Midbrain (tissue), 1 donor: ENCODE measurements around the gene LONP1.
"Not testable (repeated sequence)": the region's sequence is repeated elsewhere in the genome, so short reads cannot be mapped to it uniquely, and the experiment has no call there.

Source experiments
- DNase-seq: peaks from one replicate; lab custom pipeline; 2025; lab: John Stamatoyannopoulos, UW

The LONP1 gene, protein sequence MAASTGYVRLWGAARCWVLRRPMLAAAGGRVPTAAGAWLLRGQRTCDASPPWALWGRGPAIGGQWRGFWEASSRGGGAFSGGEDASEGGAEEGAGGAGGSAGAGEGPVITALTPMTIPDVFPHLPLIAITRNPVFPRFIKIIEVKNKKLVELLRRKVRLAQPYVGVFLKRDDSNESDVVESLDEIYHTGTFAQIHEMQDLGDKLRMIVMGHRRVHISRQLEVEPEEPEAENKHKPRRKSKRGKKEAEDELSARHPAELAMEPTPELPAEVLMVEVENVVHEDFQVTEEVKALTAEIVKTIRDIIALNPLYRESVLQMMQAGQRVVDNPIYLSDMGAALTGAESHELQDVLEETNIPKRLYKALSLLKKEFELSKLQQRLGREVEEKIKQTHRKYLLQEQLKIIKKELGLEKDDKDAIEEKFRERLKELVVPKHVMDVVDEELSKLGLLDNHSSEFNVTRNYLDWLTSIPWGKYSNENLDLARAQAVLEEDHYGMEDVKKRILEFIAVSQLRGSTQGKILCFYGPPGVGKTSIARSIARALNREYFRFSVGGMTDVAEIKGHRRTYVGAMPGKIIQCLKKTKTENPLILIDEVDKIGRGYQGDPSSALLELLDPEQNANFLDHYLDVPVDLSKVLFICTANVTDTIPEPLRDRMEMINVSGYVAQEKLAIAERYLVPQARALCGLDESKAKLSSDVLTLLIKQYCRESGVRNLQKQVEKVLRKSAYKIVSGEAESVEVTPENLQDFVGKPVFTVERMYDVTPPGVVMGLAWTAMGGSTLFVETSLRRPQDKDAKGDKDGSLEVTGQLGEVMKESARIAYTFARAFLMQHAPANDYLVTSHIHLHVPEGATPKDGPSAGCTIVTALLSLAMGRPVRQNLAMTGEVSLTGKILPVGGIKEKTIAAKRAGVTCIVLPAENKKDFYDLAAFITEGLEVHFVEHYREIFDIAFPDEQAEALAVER

DNA sequence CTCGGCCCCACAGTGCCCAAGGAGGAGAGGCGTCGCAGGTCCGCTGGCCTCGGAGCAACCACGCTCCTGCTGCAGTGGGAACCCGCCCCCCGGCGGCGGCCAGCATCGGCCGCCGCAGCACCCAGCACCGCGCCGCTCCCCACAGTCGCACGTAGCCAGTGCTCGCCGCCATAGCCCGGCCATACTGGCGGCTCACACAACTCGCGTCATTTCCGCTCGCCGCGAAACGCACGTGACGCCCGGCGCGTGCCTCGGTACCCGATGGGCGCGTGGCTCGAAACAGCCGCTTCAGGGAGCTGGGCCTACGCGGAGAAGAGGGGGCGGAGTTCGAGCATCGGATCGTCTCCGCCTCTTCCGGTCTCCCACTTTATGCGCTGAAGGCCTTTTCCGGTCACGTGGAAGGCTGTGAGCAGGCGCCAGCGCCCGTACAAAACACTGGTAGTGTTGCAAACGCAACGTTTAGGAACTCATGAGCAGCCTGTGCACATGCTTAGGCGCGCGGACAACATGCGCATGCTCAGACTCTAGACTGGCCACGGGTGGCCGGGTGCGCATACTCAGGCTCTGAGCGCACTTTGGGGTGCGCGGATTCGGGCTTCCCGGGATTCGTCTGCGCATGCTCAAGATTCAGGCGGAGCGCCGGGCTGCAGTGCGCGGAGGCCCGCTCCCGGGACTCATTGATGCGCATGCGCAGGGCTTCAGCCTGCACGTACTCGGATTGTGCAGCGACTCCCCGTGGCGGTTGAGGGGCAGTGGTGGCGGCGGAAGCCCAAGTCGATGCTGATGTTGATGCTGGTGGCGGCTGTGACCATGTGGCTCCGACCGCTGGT, at the start of gene LONP1, which contains the start of gene CATSPERD:
LONP1 (minus strand) TSS at position 186 of the 830 bp plus-strand sequence; CDS start at position 172, 14 bp downstream.
CATSPERD (plus strand) TSS at position 677 of the 830 bp plus-strand sequence; CDS start at position 778, 101 bp downstream.
- peak; percentile 98 for DNase-seq

DNA sequence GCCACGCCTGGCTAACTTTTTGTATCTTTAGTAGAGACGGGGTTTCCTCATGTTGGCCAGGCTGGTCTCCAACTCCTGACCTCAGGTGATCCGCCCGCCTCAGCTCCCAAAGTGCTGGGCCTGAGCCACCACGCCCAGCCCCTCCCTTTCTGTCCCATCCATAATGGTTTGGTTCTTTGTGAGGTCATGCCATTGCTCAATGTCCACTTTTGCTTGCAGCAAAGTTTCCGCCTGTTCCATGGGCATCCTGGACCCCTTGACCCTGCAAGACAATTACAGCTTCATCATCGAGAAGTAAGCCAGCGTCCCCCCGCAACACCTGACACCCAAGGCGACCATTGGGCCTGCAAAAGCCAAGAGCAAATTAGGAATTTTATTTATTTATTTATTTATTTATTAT, 48.0 kb upstream of the LONP1 start:
- no peak for DNase-seq

DNA sequence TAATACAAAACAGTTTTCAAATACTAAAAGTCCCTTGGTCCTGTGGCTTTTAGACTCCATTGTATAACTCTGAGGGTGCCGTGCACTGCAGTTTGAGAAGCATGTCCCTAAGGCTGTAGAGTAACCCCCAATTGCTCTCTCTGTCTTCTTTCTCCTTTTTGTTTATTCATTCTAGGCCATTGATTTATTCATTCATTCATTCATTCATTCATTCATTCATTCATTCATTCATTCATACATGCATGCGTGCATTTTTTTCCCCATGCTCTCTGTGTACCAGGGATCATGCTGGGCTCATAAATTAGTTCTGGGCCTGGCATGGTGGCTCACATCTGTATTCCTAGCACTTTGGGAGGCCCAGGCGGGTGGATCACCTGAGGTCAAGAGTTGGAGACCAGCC, 45.3 kb upstream of the LONP1 start:
- DNase-seq, result no peak

DNA sequence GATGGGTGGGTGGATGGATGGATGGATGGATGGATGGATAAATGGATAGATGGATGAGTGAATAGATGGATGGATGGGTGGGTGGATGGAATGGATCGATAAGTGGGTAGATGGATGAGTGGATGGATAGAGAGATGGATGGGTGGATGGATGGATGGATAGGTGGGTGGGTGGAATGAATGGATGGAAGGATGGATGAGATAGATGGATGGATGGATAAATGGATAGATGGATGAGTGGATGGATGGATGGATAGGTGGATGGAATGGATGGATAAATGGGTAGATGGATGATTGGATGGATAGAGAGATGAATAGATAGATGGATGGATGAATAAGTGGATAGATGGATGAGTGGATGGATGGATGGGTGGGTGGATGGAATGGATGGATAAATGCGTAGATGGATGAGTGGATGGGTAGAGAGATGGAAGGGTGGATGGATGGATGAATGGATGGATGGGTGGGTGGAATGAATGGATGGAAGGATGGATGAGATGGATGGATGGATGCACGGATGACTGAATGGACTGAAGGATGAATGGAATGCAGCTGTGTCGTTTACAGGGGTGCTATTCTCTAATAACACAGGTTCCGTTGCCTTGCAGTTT, 42.8 kb upstream of the LONP1 start:
- no peak for DNase-seq

DNA sequence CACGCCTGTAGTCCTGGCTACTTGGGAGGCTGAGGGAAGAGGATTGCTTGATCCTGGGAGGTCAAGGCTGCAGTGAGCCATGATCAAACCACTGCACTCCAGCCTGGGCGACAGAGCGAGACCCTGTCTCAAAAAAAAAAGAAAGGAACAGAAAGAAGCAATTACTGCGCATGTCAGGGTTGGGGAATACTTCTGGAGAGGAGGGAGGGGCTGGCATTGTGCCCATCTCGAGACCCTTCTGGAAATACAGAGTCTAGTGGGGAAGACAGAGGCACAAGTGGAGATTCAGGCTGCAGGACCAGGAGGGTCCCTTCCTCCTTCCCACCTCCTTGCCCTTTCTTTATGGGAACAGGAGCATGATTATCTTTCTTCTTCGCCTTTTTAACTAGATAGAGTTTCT, 33.8 kb upstream of the LONP1 start:
- DNase-seq, result no peak

DNA sequence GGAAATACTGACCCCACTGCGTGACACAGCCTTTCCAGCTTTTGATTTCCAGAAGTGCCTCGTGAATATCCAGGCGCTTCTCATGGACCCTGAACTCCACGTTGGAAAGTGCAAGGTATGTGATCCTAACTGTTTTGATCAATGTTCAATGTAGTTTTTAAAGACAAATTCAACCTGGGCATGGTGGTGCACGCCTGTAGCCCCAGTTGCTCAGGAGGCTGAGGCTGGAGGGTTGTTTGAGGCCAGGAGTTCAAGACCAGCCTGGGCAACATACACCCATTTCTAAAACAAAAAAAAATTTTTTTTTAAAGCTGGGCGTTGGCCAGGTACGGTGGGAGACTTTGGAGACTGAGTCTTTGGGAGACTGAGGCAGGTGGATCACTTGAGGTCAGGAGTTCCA, 31.8 kb upstream of the LONP1 start:
- DNase-seq, result no peak

DNA sequence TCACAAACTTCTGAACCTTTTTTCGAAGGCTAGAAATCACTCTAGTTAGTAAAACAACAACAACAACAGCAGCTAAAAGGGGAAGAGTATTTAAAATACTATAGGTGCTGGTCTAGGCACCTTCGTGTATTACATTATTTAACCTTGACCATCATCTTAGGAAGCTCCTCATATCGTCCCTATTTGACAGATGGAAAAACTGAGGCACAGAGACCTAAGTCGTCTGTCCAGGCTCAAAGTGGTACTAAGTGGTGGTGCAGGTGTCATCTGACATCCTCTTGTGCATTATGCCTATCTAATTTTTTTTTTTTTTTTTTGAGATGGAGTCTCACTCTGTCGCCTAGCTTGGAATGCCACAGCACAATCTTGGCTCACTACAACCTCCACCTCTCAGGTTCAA, 29.6 kb upstream of the LONP1 start:
- no peak for DNase-seq

DNA sequence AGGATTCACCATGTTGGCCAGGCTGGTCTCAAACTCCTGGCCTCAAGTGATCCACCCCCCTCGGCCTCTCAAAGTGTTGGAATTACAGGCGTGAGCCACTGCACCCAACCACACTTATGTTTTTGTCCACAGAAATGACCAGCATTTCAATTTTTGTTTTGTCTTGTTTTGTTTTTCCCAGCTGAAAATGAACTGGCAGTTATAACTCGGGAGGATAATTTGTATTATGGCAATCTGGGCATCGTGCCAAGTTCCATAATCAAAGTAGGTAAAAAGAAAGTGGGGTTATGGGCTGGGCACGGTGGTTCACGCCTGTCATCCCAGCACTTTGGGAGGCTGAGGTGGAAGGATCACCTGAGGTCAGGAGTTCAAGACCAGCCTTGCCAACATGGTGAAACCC, 29.0 kb upstream of the LONP1 start:
- DNase-seq, result not testable (repeated sequence)

DNA sequence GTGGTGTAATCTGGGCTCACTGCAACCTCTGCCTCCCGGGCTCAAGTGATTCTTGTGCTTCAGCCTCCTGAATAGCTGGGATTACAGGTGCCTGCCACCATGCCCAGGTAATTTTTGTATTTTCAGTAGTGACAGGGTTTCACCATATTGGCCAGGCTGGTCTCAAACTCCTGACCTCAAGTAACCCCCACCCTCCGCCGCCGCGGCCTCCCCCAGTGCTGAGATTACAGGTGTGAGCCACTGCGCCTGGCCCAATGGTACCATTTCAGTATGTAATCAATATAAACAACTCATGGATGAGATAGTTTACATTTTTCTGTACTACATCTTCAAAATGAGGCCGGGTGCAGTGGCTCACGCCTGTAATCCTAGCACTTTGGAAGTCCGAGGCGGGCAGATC, 25.1 kb upstream of the LONP1 start:
- not testable (repeated sequence) for DNase-seq

DNA sequence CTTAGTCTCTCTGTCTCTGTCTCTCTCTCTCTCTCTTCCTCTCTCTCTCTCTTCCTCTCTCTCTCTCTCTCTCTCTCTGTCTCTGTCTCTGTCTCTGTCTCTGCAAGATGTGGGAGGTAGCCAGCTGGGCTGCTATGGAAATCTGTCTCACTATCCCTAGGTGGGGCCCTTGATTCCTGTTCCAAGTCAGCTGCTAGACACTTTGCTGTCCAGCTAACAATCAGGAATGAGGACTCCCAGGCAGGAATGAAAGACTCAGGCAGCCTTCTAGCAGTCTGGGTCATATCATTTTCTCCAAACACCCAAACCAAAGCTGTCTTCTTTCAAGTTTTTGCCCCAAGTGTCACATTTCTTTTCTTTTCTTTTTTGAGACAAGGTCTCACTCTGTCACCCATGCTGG, 23.7 kb upstream of the LONP1 start:
- no peak for DNase-seq

DNA sequence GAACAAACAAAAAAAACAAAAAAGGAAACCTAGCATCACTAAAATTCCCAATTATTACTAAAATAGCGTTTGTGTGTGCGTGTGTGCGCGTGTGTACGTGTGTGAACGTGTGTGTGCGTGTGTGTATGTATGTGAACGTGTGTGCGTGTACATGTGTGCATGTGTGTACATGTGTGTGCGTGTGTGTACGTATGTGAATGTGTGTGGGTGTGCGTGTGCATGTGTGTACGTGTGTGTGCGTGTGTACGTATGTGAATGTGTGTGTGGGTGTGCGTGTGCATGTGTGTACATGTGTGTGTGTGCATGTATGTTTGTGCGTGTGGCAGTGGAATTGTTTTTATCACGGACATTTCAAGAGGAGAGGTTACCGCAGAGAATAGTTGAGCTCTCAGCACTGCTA, 22.1 kb upstream of the LONP1 start:
- DNase-seq, result no peak

DNA sequence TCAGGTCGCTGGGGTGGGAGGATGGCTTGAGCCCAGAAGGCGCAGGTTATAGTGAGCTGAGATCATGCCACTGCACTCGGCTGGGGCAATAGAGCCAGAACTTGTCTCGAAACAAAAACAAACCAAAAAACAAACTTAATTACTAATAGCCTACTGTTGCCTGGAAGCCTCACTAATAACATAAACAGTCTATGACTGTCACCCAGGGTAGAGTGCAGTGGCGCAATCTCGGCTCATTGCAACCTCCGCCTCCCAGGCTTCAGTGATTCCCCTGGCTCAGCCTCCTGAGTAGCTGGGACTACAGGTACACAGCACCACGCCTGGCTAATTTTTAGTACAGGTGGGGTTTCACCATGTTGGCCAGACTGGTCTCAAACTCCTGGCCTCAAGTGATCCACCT, 18.5 kb upstream of the LONP1 start:
- DNase-seq, result no peak

DNA sequence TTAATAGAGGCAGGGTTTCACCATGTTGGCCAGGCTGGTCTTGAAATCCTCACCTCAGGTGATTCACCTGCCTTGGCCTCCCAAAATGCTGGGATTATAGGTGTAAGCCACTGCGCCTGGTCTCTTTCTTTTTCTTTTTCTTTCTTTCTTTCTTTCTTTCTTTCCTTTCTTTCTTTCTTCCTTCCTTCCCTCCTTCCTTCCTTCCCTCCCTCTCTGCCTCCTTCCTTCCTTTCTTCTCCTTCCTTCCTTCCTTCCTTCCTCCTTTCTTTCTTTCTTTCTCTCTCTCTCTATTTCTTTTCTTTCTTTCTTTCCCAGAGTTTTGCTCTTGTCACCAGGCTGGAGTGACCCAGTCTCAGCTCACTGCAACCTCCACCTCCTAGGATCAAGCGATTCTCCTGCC, 13.2 kb upstream of the LONP1 start:
- not testable (repeated sequence) for DNase-seq

DNA sequence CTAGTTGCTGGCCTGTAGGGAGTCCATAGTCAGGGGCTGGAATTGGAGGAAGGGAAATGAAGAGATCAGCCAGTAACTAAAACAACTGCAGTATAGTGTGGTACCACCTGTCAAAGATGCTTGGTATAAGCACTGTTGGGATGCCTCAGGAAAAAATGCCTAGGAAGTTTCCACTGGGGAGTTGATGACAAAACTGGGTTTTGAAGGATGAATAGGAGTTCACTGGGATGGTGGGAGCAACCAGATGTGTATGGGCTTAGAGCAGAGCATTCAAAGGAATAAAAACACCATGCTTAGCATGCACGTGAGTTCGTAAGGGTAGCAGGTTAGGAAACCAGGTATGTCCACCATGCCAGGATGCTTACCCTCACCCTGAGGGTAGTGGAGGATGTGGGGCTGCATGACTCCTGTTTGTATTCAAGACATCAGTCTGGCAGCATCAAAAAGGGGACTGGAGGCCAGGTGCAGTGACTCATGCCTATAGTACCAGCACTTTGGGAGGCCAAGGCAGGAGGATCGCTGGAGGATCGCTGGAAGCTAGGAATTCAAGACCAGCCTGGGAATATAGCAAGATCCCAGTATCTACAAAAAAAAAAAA, 7.6 kb upstream of the LONP1 start:
- DNase-seq, result no peak

DNA sequence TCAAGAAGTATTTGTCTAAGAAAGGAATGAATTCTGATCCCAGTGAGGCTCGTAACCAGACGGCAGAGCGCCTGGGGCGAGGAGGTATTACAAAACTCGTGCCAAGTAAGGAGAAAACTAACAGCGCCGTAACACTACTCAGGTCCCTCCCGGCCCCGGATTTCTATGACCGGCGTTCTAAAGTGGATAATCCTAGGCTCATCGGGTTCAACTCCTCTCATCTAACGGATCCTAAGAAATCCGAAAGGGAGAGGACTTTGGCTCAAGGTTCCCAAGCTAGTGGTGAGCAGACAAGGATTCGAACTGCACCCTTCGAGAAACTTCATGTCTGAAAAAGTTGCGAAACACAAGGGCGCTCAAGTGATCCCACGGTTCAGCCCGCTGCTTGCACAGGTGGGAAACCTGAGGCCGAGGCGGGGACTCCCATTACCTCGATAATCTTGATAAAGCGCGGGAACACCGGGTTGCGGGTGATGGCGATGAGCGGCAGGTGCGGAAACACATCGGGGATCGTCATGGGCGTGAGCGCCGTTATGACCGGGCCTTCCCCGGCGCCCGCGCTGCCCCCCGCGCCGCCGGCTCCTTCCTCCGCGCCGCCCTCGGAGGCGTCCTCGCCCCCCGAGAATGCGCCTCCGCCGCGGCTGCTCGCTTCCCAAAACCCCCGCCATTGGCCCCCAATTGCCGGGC, 529 bp downstream of the LONP1 start:
- no peak for DNase-seq

DNA sequence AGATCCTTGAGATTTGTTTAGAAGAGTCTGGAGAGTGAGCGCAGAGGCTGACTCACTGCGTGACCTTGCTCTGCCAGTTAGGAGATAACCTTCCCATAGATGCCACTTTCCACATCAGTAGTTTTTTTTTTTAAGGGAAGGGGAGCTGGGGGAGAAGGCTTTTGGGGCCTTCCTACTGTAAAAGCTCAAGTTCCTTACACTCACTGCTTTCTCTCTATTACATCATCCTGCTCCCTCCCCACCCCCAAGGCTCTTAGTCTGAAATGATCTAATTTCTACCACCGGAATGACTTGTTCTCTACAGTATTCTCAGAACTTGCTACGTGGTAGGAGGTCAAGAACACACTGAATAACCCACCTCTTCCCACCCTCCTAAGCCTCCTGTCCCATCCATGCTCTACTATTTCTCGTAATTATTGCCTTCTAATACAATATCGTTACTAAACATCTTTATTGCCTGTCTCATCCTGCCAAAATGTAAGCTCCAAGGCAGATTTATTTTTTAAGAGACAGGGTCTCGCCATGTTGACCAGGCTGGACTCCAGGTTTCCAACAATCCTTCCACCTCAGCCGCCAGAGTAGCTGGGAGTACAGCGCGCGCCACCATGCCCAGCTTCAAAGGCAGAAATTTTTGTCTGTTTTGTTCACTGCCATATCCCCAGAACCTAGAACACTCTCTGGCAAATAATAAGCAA, 1.2 kb downstream of the LONP1 start:
- no peak for DNase-seq

DNA sequence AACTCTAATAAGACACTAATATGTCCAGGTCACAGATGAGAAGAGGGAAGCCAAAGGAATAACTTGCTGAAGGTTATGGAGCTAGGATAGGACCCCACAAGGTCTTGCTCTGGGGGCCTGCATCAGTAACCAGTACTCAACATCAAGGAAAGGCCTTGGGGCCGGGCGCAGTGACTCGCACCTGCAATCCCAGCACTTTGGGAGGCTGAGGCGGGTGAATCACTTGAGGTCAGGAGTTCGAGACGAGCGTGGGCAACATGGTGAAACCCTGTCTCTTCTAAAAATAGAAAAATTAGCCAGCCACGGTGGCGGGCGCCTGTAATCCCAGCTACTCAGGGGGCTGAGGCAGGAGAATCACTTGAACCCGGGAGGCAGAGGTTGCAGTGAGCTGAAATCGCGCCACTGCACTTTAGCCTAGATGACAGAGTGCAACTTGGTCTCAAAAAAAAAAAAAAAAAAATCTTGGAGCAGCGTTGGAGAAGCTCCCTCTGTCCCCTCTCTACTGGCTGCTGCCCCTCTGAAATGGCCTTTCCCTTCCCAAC, 1.8 kb downstream of the LONP1 start:
- DNase-seq, result no peak

DNA sequence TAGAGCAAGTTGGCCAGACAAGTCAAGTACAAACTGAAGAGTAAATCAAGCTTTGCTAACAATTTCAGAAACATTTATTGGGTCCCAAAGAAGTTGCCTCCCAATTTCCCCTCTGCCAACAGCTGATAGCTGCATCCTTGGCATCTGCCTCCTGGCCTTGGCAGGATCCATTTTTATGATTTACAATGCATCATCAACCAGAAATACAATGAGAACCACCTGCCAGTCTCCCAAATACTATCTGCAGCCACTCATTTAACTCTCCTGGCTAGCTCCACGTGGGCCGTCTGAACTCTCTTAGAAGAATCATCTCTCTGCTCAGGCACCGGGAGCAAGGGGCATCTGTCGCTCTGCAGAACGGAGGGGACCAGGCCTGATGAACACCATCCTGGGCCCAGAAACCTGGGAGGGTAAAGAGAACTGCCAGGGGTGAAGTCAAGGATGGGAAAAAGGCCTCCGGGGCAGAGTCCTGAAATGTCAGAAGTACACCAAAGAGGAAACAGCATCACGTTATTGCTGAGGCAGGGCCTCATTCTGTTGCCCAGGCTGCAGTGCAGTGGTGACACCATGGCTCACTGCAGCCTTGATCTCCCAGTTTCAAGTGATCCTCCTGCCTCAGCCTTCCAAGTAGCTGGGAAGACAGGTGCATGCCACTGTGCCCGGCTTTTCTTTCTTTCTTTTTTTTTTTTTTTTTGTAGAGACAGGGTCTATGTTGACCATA, 2.6 kb downstream of the LONP1 start:
- no peak for DNase-seq

DNA sequence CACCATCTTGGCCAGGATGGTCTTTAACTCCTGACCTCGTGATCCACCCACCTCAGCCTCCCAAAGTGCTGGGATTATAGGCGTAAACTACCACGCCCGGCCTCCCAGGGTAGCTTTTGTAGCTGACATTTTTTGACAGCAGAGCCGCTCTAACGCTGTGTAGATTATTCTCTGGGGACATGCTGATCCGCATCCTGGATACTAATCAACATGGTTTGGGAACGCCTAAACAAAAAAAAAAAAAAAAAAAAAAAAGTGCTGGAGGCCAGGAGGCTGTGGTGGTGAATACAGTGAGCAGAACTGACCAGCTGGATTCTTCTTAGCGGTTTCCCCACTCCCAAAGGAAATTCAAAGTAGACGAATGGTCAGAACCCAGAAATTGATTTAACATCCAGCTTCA, 5.1 kb downstream of the LONP1 start:
- no peak for DNase-seq
